Inflammatory macrophage treated with lipopolysaccharide for 1 hour (primary cell): ENCODE results near the gene EPSTI1.
"Not testable (repeated sequence)": the region's sequence is repeated elsewhere in the genome, so short reads cannot be mapped to it uniquely, and the experiment has no call there.

Experiments
- DNase-seq, 2 donors: peaks; one replicate each; pipeline ENCODE4 v3.0.0-alpha.2; 2020 to 2022

Gene EPSTI1

GRCh38 chr13:42883771-42884467, 108.1 kb downstream of the EPSTI1 start:
- no peak for DNase-seq

GRCh38 chr13:42883142-42883541, 108.9 kb downstream of the EPSTI1 start:
- DNase-seq: no peak

- DNase-seq: peak in 1 of 2 donors; percentile 12
Measured at GRCh38 chr13:42880056-42880605, 111.9 kb downstream of the EPSTI1 start.

GRCh38 chr13:42878721-42879120, 113.3 kb downstream of the EPSTI1 start:
- DNase-seq: no peak

- peak; percentile 23 to 60 for DNase-seq
Measured at GRCh38 chr13:42876887-42877545, 115.0 kb downstream of the EPSTI1 start.

- DNase-seq: peak; percentile 61 to 72
Measured at GRCh38 chr13:42876270-42876714, 115.7 kb downstream of the EPSTI1 start.

GRCh38 chr13:42875475-42876269, 116.4 kb downstream of the EPSTI1 start:
- DNase-seq: no peak

GRCh38 chr13:42874221-42874620, 117.8 kb downstream of the EPSTI1 start:
- no peak for DNase-seq

GRCh38 chr13:42873081-42873480, 119.0 kb downstream of the EPSTI1 start:
- DNase-seq: no peak

GRCh38 chr13:42867232-42867631, 124.8 kb downstream of the EPSTI1 start:
- DNase-seq: no peak

- no peak for DNase-seq
Measured at GRCh38 chr13:42865768-42866102, 126.3 kb downstream of the EPSTI1 start.

GRCh38 chr13:42864952-42865767, 126.9 kb downstream of the EPSTI1 start:
- no peak for DNase-seq

- DNase-seq: not testable (repeated sequence)
Measured at GRCh38 chr13:42862370-42862769, 129.7 kb downstream of the EPSTI1 start.

GRCh38 chr13:42860485-42860884, 131.6 kb downstream of the EPSTI1 start:
- DNase-seq: no peak

GRCh38 chr13:42859760-42860159, 132.3 kb downstream of the EPSTI1 start:
- DNase-seq: no peak

GRCh38 chr13:42855410-42855809, 136.6 kb downstream of the EPSTI1 start:
- DNase-seq: no peak

GRCh38 chr13:42852136-42852535, 139.9 kb downstream of the EPSTI1 start:
- no peak for DNase-seq

- no peak for DNase-seq
Measured at GRCh38 chr13:42849200-42849599, 142.8 kb downstream of the EPSTI1 start.

- no peak for DNase-seq
Measured at GRCh38 chr13:42847891-42848663, 144.0 kb downstream of the EPSTI1 start.

GRCh38 chr13:42836930-42837690, 154.9 kb downstream of the EPSTI1 start:
- DNase-seq: no peak
